HepG2 (cell line): ENCODE measurements around the gene CHMP2B. TPM values are rescaled to one million over a fixed set of nuclear protein-coding genes. Genes with fewer than 3 reads are reported as not detected.
A peak's percentile ranks its signal among the peaks of the same experiment; 100 is the strongest.

Source experiments
- CAMTA2 ChIP-seq: sonication (generic); formaldehyde crosslinking; IDR thresholded peaks from 2 replicates; pipeline ENCODE4 v1.4.0; 2020; ENCODE audit warnings: mild to moderate bottlenecking, missing genetic modification reagents, borderline replicate concordance
- ELF4 ChIP-seq: sonication (generic); formaldehyde crosslinking; IDR thresholded peaks from 2 replicates; pipeline ENCODE4 v1.5.0; 2020; ENCODE audit warnings: missing genetic modification reagents, mild to moderate bottlenecking, moderate library complexity, borderline replicate concordance
- FOXP1 ChIP-seq, 2 experiments: fragments of 450-650 bp in 1 of 2; IDR thresholded peaks; 2 replicates each; pipeline ENCODE4 v1.6.1; 2017 to 2018; ENCODE audit warnings: antibody characterized with exemption in 1 of 2
- GATAD2A ChIP-seq: IDR thresholded peaks from 2 replicates; pipeline ENCODE4 v1.6.1; 2016
- HHEX ChIP-seq: IDR thresholded peaks from 2 replicates; pipeline ENCODE4 v1.6.1; 2016; ENCODE audit warnings: control low read depth
- HIVEP1 ChIP-seq: sonication (generic); formaldehyde crosslinking; IDR thresholded peaks from 2 replicates; pipeline ENCODE4 v1.4.0; 2020; ENCODE audit warnings: mild to moderate bottlenecking, missing genetic modification reagents
- HMGA1 ChIP-seq: sonication (generic); formaldehyde crosslinking; conservative IDR thresholded peaks from 2 replicates; pipeline ENCODE4 v1.4.0; 2020; ENCODE audit warnings: missing genetic modification reagents
- IRX3 ChIP-seq: sonication (generic); formaldehyde crosslinking; IDR thresholded peaks from 2 replicates; pipeline ENCODE4 v1.8.1; 2023; ENCODE audit warnings: mild to moderate bottlenecking, low read depth, missing genetic modification reagents, borderline replicate concordance
- ISL2 ChIP-seq: sonication (generic); formaldehyde crosslinking; IDR thresholded peaks from 2 replicates; pipeline ENCODE4 v1.5.0; 2020; ENCODE audit warnings: missing genetic modification reagents
- ISX ChIP-seq: sonication (generic); formaldehyde crosslinking; conservative IDR thresholded peaks from 2 replicates; pipeline ENCODE4 v1.5.0; 2020; ENCODE audit warnings: missing genetic modification reagents
- NFRKB ChIP-seq: fragments of 450-650 bp; IDR thresholded peaks from 2 replicates; pipeline ENCODE4 v1.6.1; 2017
- NFYB ChIP-seq: sonication (generic); formaldehyde crosslinking; IDR thresholded peaks from 2 replicates; pipeline ENCODE4 v1.4.0; 2020; ENCODE audit warnings: missing genetic modification reagents
- SP5 ChIP-seq: IDR thresholded peaks from 2 replicates; pipeline ENCODE4 v1.6.1; 2016; ENCODE audit warnings: low read depth, borderline replicate concordance
- TMF1 ChIP-seq: sonication (generic); formaldehyde crosslinking; IDR thresholded peaks from 2 replicates; pipeline ENCODE4 v1.8.1; 2022; ENCODE audit warnings: low read depth, missing genetic modification reagents
- TP53 ChIP-seq: sonication (generic); formaldehyde crosslinking; conservative IDR thresholded peaks from 2 replicates; pipeline ENCODE4 v1.4.0; 2020; ENCODE audit warnings: missing genetic modification reagents
- XRCC5 ChIP-seq: fragments of 200-400 bp; formaldehyde crosslinking; optimal IDR thresholded peaks from 2 replicates; pipeline ENCODE3; 2017; ENCODE audit warnings: mild to moderate bottlenecking, low read length
- ZFP37 ChIP-seq: sonication (generic); formaldehyde crosslinking; IDR thresholded peaks from 2 replicates; pipeline ENCODE4 v1.4.0; 2020; ENCODE audit warnings: missing genetic modification reagents, borderline replicate concordance
- ZNF30 ChIP-seq: sonication (generic); formaldehyde crosslinking; IDR thresholded peaks from 2 replicates; pipeline ENCODE4 v1.5.0; 2020; ENCODE audit warnings: mild to moderate bottlenecking, missing genetic modification reagents
- ZNF34 ChIP-seq: sonication (generic); formaldehyde crosslinking; IDR thresholded peaks from 2 replicates; pipeline ENCODE4 v1.4.0; 2020; ENCODE audit warnings: mild to moderate bottlenecking, missing genetic modification reagents, borderline replicate concordance
- ZNF430 ChIP-seq: sonication (generic); formaldehyde crosslinking; IDR thresholded peaks from 2 replicates; pipeline ENCODE4 v1.9.0; 2021; ENCODE audit warnings: mild to moderate bottlenecking, missing genetic modification reagents
- ZNF44 ChIP-seq: sonication (generic); formaldehyde crosslinking; IDR thresholded peaks from 2 replicates; pipeline ENCODE4 v1.5.1; 2020; ENCODE audit warnings: mild to moderate bottlenecking, missing genetic modification reagents
- ZNF75D ChIP-seq: sonication (generic); formaldehyde crosslinking; IDR thresholded peaks from 2 replicates; pipeline ENCODE4 v1.8.1; 2023; ENCODE audit warnings: missing genetic modification reagents, mild to moderate bottlenecking, borderline replicate concordance
- polyA plus RNA-seq, 8 experiments: library from polyadenylated mRNA; depleted of rRNA in 3 of 8; stranded (reverse) in 7 of 8; unstranded in 1 of 8; fragments of >200 nt; fragmentation: Illumina TruSeq in 4 of 8; extraction: Trizol in 4 of 8; gene quantifications; 2 replicates each; pipeline versions ENCODE4 v1.2.1 to v1.2.3, GENCODE V29; 2011 to 2016; ENCODE audit warnings: low read depth in 4 of 8, missing spikeins in 1 of 8, mixed read lengths in 1 of 8; ENCODE audit not compliant: insufficient read depth in 1 of 8
- total RNA-seq, 5 experiments: library from RNA; depleted of rRNA; stranded (reverse); fragments of >200 nt; fragmentation: Illumina TruSeq; extraction: Trizol; gene quantifications; 2 replicates each; pipeline ENCODE4 v1.2.3, GENCODE V29; 2016; ENCODE audit warnings: low read depth in 1 of 5
- TF ChIP-seq, protein P1 (sequence below): sonication (generic); formaldehyde crosslinking; IDR thresholded peaks from 2 replicates; pipeline ENCODE4 v1.5.0; 2020; ENCODE audit warnings: missing genetic modification reagents, mild to moderate bottlenecking, borderline replicate concordance
- TF ChIP-seq, protein P2 (sequence below): sonication (generic); formaldehyde crosslinking; conservative IDR thresholded peaks from 2 replicates; pipeline ENCODE4 v1.4.0; 2020; ENCODE audit warnings: mild to moderate bottlenecking, missing genetic modification reagents, moderate library complexity
- TF ChIP-seq, protein P3 (sequence below): sonication (generic); formaldehyde crosslinking; IDR thresholded peaks from 2 replicates; pipeline ENCODE4 v1.4.0; 2020; ENCODE audit warnings: mild to moderate bottlenecking, missing genetic modification reagents

CHMP2B gene
- total and polyA plus RNA-seq, 2 of the 13 experiments (the other 11 are each of a cell fraction or from before 2014, with no cell fraction given): 6.9 to 33.5 TPM

DNA sequence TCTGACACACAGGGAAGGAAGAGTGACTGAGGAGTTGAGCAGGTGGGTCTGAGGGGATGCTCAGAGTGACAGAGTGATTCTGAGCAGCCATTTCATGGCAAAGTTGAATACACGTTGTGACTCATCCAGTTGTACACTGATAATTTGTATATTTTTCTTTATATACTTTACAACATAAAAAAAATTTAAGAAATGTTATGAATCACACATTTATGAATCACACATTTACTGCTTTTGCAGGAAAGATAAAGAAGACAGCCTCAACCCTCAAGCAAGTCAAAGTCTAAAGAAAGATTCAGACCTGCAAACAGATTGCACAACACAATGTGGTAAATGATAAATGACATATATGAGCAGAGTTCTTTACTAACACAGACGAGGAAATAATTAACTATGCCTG, 21.0 kb upstream of the CHMP2B start (continued):
- TF ChIP-seq ISX (CRISPR knock-in tag): no peak
- TF ChIP-seq, protein P1, sequence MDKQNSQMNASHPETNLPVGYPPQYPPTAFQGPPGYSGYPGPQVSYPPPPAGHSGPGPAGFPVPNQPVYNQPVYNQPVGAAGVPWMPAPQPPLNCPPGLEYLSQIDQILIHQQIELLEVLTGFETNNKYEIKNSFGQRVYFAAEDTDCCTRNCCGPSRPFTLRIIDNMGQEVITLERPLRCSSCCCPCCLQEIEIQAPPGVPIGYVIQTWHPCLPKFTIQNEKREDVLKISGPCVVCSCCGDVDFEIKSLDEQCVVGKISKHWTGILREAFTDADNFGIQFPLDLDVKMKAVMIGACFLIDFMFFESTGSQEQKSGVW (CRISPR knock-in tag): no peak
- TF ChIP-seq CAMTA2 (CRISPR knock-in tag): no peak
- TF ChIP-seq, protein P2, sequence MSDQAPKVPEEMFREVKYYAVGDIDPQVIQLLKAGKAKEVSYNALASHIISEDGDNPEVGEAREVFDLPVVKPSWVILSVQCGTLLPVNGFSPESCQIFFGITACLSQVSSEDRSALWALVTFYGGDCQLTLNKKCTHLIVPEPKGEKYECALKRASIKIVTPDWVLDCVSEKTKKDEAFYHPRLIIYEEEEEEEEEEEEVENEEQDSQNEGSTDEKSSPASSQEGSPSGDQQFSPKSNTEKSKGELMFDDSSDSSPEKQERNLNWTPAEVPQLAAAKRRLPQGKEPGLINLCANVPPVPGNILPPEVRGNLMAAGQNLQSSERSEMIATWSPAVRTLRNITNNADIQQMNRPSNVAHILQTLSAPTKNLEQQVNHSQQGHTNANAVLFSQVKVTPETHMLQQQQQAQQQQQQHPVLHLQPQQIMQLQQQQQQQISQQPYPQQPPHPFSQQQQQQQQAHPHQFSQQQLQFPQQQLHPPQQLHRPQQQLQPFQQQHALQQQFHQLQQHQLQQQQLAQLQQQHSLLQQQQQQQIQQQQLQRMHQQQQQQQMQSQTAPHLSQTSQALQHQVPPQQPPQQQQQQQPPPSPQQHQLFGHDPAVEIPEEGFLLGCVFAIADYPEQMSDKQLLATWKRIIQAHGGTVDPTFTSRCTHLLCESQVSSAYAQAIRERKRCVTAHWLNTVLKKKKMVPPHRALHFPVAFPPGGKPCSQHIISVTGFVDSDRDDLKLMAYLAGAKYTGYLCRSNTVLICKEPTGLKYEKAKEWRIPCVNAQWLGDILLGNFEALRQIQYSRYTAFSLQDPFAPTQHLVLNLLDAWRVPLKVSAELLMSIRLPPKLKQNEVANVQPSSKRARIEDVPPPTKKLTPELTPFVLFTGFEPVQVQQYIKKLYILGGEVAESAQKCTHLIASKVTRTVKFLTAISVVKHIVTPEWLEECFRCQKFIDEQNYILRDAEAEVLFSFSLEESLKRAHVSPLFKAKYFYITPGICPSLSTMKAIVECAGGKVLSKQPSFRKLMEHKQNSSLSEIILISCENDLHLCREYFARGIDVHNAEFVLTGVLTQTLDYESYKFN (CRISPR knock-in tag): peak; percentile 86
- no peak for TF ChIP-seq HHEX (CRISPR knock-in tag)
- no peak for TF ChIP-seq NFYB
- no peak for TF ChIP-seq FOXP1 (IDR thresholded peaks at IDR 0.05)
- TF ChIP-seq FOXP1 (CRISPR knock-in tag; IDR thresholded peaks at IDR 0.05): peak; percentile 65; the same call in 1 of the 2 replicates
- no peak for TF ChIP-seq HMGA1 (CRISPR knock-in tag)
- TF ChIP-seq ISL2 (CRISPR knock-in tag): peak; percentile 56
- no peak for TF ChIP-seq NFRKB
- no peak for TF ChIP-seq TMF1 (CRISPR knock-in tag)
- no peak for TF ChIP-seq XRCC5
- no peak for TF ChIP-seq ZNF44 (CRISPR knock-in tag)
- no peak for TF ChIP-seq ZNF430 (CRISPR knock-in tag)
- TF ChIP-seq ZFP37 (CRISPR knock-in tag): no peak
- no peak for TF ChIP-seq ELF4
- no peak for TF ChIP-seq HIVEP1 (CRISPR knock-in tag)
- no peak for TF ChIP-seq TP53 (CRISPR knock-in tag)
- TF ChIP-seq ZNF75D: no peak
- no peak for TF ChIP-seq ZNF34 (CRISPR knock-in tag)
- no peak for TF ChIP-seq SP5 (CRISPR knock-in tag)
- TF ChIP-seq GATAD2A (CRISPR knock-in tag): peak; percentile 83
- TF ChIP-seq, protein P3, sequence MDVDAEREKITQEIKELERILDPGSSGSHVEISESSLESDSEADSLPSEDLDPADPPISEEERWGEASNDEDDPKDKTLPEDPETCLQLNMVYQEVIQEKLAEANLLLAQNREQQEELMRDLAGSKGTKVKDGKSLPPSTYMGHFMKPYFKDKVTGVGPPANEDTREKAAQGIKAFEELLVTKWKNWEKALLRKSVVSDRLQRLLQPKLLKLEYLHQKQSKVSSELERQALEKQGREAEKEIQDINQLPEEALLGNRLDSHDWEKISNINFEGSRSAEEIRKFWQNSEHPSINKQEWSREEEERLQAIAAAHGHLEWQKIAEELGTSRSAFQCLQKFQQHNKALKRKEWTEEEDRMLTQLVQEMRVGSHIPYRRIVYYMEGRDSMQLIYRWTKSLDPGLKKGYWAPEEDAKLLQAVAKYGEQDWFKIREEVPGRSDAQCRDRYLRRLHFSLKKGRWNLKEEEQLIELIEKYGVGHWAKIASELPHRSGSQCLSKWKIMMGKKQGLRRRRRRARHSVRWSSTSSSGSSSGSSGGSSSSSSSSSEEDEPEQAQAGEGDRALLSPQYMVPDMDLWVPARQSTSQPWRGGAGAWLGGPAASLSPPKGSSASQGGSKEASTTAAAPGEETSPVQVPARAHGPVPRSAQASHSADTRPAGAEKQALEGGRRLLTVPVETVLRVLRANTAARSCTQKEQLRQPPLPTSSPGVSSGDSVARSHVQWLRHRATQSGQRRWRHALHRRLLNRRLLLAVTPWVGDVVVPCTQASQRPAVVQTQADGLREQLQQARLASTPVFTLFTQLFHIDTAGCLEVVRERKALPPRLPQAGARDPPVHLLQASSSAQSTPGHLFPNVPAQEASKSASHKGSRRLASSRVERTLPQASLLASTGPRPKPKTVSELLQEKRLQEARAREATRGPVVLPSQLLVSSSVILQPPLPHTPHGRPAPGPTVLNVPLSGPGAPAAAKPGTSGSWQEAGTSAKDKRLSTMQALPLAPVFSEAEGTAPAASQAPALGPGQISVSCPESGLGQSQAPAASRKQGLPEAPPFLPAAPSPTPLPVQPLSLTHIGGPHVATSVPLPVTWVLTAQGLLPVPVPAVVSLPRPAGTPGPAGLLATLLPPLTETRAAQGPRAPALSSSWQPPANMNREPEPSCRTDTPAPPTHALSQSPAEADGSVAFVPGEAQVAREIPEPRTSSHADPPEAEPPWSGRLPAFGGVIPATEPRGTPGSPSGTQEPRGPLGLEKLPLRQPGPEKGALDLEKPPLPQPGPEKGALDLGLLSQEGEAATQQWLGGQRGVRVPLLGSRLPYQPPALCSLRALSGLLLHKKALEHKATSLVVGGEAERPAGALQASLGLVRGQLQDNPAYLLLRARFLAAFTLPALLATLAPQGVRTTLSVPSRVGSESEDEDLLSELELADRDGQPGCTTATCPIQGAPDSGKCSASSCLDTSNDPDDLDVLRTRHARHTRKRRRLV: no peak
- TF ChIP-seq ZNF30 (CRISPR knock-in tag): no peak
- TF ChIP-seq IRX3: no peak
